Keratinocyte (primary cell): Measurements from ENCODE around the gene ICAM4. TPM values are rescaled to one million over a fixed set of nuclear protein-coding genes. Genes with fewer than 3 reads are reported as not detected.
"Not testable (repeated sequence)": the region's sequence is repeated elsewhere in the genome, so short reads cannot be mapped to it uniquely, and the experiment has no call there.

Experiments used
- DNase-seq: peaks from one replicate; pipeline ENCODE4 v3.0.0-alpha.2; 2011; ENCODE audit warnings: low read depth, missing footprints, low spot score
- FAIRE-seq: peaks from 2 replicates; lab custom pipeline; 2011; peaks lifted over from hg19 to GRCh38; lab: Jason Lieb, UNC
- H2AFZ ChIP-seq: 2 replicates; pipeline ENCODE4 v1.6.0; 2012; ENCODE audit warnings: low read length, control low read depth, inconsistent platforms; ENCODE audit not compliant: control insufficient read depth
- H3K27ac ChIP-seq: 2 replicates; pipeline ENCODE4 v1.5.1; 2011; ENCODE audit warnings: low read length; ENCODE audit not compliant: control insufficient read depth, insufficient read depth
- H3K27me3 ChIP-seq: 3 replicates; pipeline ENCODE4 v1.6.0; 2011; ENCODE audit warnings: low read length; ENCODE audit not compliant: control insufficient read depth, insufficient read depth; ENCODE audit errors: extremely low read depth
- H3K36me3 ChIP-seq, 2 experiments: 2 replicates in 1 of 2; 3 replicates in 1 of 2; pipeline ENCODE4 v1.5.1; 2011; ENCODE audit warnings: low read length in 2 of 2, mild to moderate bottlenecking in 1 of 2; ENCODE audit not compliant: control insufficient read depth in 2 of 2, insufficient read depth in 2 of 2; ENCODE audit errors: extremely low read depth in 1 of 2
- H3K4me1 ChIP-seq: 3 replicates; pipeline ENCODE4 v1.5.1; 2011; ENCODE audit warnings: low read length; ENCODE audit not compliant: control insufficient read depth, insufficient read depth; ENCODE audit errors: extremely low read depth
- H3K4me2 ChIP-seq: 3 replicates; pipeline ENCODE4 v1.6.0; 2011; ENCODE audit warnings: low read depth, low read length; ENCODE audit not compliant: control insufficient read depth, insufficient read depth; ENCODE audit errors: extremely low read depth
- H3K4me3 ChIP-seq, 3 experiments: fragments of 200-600 bp in 1 of 3; sonication (generic) in 1 of 3; 2 replicates in 2 of 3; 3 replicates in 1 of 3; pipeline ENCODE4 v1.5.1; 2011 to 2016; ENCODE audit warnings: low read length in 3 of 3, mild to moderate bottlenecking in 3 of 3, control low read depth in 2 of 3, inconsistent platforms in 1 of 3, low read depth in 1 of 3, mixed read lengths in 1 of 3, mixed run types in 1 of 3, moderate library complexity in 1 of 3; ENCODE audit not compliant: control insufficient read depth in 2 of 3, insufficient read depth in 2 of 3; ENCODE audit errors: extremely low read depth in 1 of 3
- H3K79me2 ChIP-seq: 2 replicates; pipeline ENCODE4 v1.6.0; 2012; ENCODE audit warnings: low read length; ENCODE audit not compliant: control insufficient read depth, insufficient read depth
- H3K9ac ChIP-seq: 3 replicates; pipeline ENCODE4 v1.6.0; 2011; ENCODE audit warnings: low read length; ENCODE audit not compliant: control insufficient read depth, insufficient read depth; ENCODE audit errors: extremely low read depth
- H3K9me1 ChIP-seq: 3 replicates; pipeline ENCODE4 v1.6.0; 2011; ENCODE audit warnings: low read length; ENCODE audit not compliant: control insufficient read depth, insufficient read depth; ENCODE audit errors: extremely low read depth
- H3K9me3 ChIP-seq: 2 replicates; pipeline ENCODE4 v1.5.1; 2012; ENCODE audit warnings: low read depth, low read length; ENCODE audit not compliant: control insufficient read depth
- H4K20me1 ChIP-seq: 3 replicates; pipeline ENCODE4 v1.6.0; 2011; ENCODE audit warnings: low read length; ENCODE audit not compliant: control insufficient read depth, insufficient read depth; ENCODE audit errors: extremely low read depth
- CTCF ChIP-seq, 3 experiments: IDR thresholded peaks in 1 of 3; conservative IDR thresholded peaks in 1 of 3; optimal IDR thresholded peaks in 1 of 3; 2 replicates in 2 of 3; 3 replicates in 1 of 3; pipeline versions ENCODE3 to v1.5.1; 2011; ENCODE audit warnings: low read length in 3 of 3, mild to moderate bottlenecking in 3 of 3, moderate library complexity in 2 of 3, control low read depth in 1 of 3, inconsistent platforms in 1 of 3; ENCODE audit not compliant: insufficient read depth in 2 of 3; ENCODE audit errors: extremely low read depth in 1 of 3
- EZH2 ChIP-seq: IDR thresholded peaks from one replicate; pipeline ENCODE4 v1.6.1; 2012; ENCODE audit warnings: inconsistent platforms, mild to moderate bottlenecking, low read length, moderate library complexity
- dilution Hi-C: fragments of 300-500 bp; cut with MboI; formaldehyde crosslinking; loops from one replicate; pipeline ENCODE4 v1.7.0; 2020; ENCODE audit warnings: low sequenced_read_pairs; ENCODE audit not compliant: extremely low pct_ligation_motif_present
- polyA plus RNA-seq, 5 experiments: library from polyadenylated mRNA; depleted of rRNA in 3 of 5; stranded (reverse) in 3 of 5; stranded (forward) in 1 of 5; unstranded in 1 of 5; fragments of >200 nt; gene quantifications; 1 replicate in 1 of 5; 2 replicates in 3 of 5; 3 replicates in 1 of 5; pipeline versions ENCODE4 v1.2.1 to v1.2.3, GENCODE V29; 2011 to 2012; ENCODE audit warnings: missing spikeins in 2 of 5, low read depth in 1 of 5, low replicate concordance in 1 of 5

The ICAM4 gene
- polyA plus RNA-seq, 1 donor (not counting 4 experiments of a cell fraction or from before 2014, with no cell fraction given), result 0.25 TPM

GRCh38 chr19:10238172-10238783 is 48.5 kb upstream of the ICAM4 start:
- H3K9me3 ChIP-seq, result no peaks in the 10 kb centered on the region
- H4K20me1 ChIP-seq, result no peaks in the 10 kb centered on the region
- no peak overlapping the region for H3K27ac ChIP-seq
- H2AFZ ChIP-seq, result no peak overlapping the region
- H3K4me3 ChIP-seq, result no peak overlapping the region
- no peaks in the 10 kb centered on the region for H3K79me2 ChIP-seq
- FAIRE-seq, result no peak
- TF ChIP-seq CTCF (optimal IDR thresholded peaks at IDR 0.05 in 1 of 3, IDR thresholded peaks at IDR 0.05 in 1 of 3, conservative IDR thresholded peaks at IDR 0.05 in 1 of 3; ENCODE audit: extremely low read depth in 1 of 3, insufficient read depth in 2 of 3, low read length in 3 of 3) (no peak), EZH2 (no peak)
- H3K9ac ChIP-seq, result no peak overlapping the region
- no peaks in the 10 kb centered on the region for H3K27me3 ChIP-seq
- H3K36me3 ChIP-seq, result no peaks in the 10 kb centered on the region
- dilution Hi-C loops, result no loop called here
- H3K9me1 ChIP-seq, result no peaks in the 10 kb centered on the region
- no peak for DNase-seq
- H3K4me2 ChIP-seq, result no peak overlapping the region
- H3K4me1 ChIP-seq, result no peaks in the 10 kb centered on the region

GRCh38 chr19:10241826-10242449 is 44.8 kb upstream of the ICAM4 start:
- FAIRE-seq, result not testable (repeated sequence)

More at GRCh38 chr19:10241826-10242449, 44.8 kb upstream of the ICAM4 start:
- dilution Hi-C loops, H3K36me3 ChIP-seq, H3K27ac ChIP-seq, H3K27me3 ChIP-seq, H2AFZ ChIP-seq, H3K4me3 ChIP-seq, H3K4me1 ChIP-seq, H3K4me2 ChIP-seq, H4K20me1 ChIP-seq, H3K9ac ChIP-seq, DNase-seq, H3K9me3 ChIP-seq, H3K9me1 ChIP-seq, H3K79me2 ChIP-seq: not testable (repeated sequence)
